HG03159 (cell line): Measurements from ENCODE around the gene SMOC1.

Experiments
- ATAC-seq: cut with Tn5 transposase; IDR thresholded peaks from one replicate; pipeline ENCODE4 v1.9.1; 2021; ENCODE audit warnings: mild to moderate bottlenecking, moderate library complexity; ENCODE audit not compliant: unreplicated experiment

SMOC1 gene

DNA sequence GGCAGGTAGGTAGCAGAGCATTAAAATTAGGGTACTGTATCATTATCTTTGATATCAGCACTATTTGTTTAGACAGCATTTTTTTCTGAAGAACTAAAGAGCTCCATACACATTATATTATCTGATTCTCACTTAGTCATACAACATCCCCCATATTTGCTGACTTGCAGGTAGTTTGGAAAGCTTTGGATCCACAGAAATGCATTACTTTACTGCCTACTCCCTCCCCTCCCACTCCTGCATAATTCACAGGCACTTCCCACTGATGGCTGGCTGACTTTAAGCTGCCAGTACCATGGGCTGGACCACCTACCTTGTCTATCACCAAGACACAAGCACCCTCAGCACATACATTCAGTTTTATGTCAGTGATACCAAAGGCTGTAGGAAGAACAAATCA lies 199.1 kb downstream of the SMOC1 start:
- ATAC-seq: no peak

DNA sequence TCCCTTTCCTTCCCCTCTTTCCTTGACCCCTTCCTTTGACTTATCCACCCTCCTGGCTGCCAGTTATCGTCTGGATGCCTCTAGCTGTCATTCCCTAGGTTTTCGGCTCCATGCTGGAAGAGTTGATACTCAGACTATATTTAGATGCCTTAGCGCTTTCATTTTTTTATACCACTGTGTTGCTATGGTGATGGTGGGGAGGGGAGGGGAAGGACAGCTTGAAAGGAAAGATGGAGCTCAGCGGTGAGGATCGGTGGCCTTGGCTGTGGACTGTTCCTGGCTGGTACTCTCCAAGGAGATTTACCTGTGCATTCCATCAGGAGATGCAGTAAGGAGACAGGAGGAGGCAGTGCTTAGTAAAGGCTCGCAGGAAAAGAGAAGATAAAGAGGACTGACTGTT lies 200.9 kb downstream of the SMOC1 start:
- no peak for ATAC-seq
